Skeletal muscle cell (primary cell): Measurements from ENCODE around the gene PREP.

Experiments
- DNase-seq: peaks from one replicate; pipeline ENCODE4 v3.0.0-alpha.2; 2010; ENCODE audit warnings: low read depth
- H3K4me3 ChIP-seq: 2 replicates; pipeline ENCODE4 v1.5.1; 2011; ENCODE audit warnings: low read depth, mild to moderate bottlenecking, control low read depth, low read length, moderate library complexity

PREP gene

DNA sequence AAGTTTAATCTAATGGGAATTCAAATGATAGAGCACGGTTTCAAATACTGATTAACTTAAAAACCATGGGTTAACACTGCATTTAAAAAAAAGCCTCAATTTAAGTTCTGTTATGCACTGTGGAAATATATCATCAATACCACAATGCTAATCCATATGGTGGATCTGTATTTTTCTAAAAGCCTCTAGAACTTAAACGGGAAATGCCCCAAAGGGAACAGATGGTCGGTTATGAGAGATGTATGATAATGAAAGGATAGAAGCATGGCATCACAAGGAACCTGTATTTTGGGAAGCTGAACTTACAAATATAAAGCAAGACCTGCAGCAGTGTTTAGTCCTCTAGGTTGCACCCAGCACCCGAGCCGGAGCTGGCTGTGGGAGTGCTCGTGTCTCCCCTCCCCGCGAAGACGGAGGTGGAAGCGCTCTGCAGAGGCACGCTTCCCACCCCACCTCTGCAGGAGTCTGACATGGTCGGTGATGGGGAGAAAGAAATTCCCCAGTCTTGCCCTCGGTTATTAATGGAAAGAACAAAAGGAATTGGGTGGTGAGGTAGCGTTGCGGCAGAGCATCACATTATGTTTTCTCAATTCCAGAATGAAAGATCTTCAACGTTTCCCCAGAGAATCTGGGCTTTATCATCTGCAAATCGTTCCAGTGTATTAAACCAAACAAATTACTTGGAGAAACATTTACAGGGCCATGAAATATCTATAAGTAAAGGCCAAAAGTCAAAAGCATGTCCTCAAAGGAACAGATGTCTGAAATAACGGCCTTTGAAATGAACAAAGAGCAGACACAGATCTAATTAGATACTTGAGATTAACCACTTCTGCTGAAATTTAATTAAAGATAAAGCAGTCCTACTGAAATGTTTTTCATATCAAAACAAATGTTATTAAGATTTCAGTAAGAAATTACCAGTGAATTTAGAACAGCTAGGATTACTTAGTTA is 120.0 kb downstream of the PREP start:
- H3K4me3 ChIP-seq = no peak overlapping the region

DNA sequence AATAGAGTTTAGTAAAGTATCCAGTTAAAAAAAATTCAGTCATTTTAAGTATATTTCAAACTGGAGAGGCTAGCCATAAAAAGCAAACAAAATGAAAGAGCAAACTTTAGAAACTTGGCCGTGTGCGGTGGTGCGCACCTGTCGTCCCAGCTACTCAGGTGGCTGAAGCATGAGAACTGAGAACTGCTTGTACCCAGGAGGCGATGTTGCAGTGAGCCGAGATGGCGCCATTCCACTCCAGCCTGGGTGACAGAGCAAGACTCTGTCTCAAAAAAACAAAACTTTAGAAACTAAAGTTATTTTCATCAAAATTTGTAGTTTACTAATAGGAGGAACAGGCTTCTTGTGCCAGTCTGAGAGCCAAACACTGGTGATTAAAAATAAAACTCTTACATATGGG is 122.8 kb downstream of the PREP start:
- H3K4me3 ChIP-seq = no peak overlapping the region
- DNase-seq = no peak

More for the DNA sequence above, 120.0 kb downstream of the PREP start:
- DNase-seq = no peak

DNA sequence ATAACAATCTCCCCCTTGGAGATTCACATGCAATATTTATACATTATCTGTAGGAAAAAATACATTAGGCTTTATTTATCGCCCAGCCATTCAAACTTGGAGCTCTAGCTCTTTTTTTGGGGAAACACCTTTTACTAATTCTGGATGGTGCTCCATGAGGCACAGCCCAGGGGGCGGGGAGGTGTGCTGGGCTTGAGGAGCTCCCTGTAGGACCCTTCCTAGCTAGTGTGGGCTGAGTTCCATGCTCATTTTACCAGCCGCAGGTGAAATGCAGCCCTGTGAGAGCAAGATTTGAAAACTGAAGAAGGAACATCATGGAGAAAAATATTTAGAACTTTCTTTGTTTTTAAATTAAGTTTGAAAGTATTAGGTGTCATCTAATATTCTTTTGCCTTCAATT is 123.4 kb downstream of the PREP start:
- H3K4me3 ChIP-seq = no peak overlapping the region
- no peak for DNase-seq

DNA sequence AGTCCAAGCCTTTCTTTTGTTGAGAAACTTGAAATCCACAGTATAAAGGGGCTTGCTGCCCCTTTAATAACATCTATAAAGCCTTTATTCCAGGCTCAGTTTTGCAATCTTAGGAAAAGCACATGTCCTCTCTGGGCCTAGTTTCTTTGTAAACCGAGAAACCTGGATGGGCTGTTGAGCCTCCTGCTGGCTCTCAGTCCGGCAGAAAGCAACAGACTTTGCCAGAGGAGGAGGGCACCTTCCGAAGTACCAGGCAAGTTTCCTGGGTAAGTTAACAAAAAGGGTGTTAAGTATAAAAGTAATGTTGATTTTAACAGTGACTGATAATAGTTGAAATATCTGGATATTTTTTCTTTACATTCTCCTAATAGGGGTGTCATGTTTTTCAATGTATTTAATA is 124.1 kb downstream of the PREP start:
- no peak overlapping the region for H3K4me3 ChIP-seq
- DNase-seq = no peak

DNA sequence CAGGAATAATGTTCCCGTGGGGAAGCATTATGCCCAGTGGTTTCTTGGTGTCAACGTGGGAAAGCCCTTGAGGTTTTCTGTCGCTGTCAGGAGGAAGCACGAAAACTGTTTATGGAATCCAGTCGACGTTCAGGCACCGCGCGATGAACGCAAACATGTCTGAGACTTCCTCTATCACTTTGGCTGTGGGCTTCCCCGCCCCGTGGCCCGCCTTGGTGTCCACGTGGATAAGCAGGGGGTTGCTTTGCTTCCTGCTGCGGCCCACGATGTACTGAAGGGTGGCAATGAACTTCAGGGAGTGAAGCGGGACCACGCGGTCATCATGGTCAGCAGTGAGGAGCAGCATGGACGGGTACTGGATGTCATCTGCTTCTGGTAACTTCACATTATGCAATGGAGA is 124.8 kb downstream of the PREP start:
- DNase-seq = no peak
- no peak overlapping the region for H3K4me3 ChIP-seq

DNA sequence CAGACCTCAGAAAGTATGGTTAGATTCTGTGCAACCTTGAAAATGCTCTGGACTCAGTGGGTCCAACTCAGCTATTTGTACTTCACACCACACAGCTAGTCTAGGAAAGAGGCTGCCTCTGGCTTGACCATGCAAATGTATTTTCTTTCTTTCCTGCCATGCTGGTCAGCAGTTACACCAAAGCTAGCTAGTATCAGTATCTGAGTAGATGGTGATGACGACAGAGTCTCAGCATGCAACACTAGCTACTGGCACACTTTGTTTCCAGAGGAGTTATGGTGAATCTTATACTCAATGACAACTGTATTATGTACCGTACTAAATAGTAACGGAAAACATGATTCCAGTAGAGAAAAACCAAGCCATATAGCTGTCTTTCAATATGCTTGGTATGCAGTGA is 126.5 kb downstream of the PREP start:
- H3K4me3 ChIP-seq = no peak overlapping the region
- no peak for DNase-seq

DNA sequence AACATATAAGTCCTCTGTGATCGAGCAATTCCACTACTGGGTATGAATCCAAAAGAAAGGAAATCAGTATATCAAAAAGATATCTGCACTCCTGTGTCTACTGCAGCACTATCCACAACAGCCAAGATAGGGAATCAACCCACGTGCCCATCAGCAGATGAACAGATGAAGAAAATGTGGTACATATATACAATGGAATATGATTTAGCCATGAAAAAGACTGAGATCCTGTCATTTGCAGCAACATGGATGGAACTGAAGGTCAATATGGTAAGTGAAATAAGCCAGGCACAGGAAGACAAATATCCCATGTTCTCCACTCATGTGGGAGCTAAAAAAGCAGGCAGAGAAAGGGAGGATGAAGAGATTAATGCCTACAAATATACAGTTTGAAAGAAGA is 127.3 kb downstream of the PREP start:
- no peak overlapping the region for H3K4me3 ChIP-seq
- DNase-seq = no peak

DNA sequence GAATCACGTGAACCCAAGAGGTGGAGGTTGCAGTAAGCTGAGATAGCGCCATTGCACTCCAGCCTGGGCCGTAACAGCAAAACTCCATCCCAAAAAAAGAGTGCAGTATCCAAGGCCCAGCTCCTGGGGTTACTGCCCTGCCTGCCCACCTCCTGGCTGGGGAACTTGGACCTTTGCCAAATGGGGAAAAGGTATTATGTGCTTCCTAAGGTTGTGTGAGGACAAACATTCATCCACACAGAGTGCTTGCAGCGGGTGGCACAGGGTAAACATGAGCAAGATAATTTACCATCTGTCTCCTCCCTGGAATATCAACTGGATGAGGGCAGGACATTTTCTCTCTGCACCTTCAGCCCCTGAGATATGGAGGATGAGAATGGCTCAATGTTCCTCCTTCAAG is 128.2 kb downstream of the PREP start:
- no peak overlapping the region for H3K4me3 ChIP-seq
- DNase-seq = no peak

DNA sequence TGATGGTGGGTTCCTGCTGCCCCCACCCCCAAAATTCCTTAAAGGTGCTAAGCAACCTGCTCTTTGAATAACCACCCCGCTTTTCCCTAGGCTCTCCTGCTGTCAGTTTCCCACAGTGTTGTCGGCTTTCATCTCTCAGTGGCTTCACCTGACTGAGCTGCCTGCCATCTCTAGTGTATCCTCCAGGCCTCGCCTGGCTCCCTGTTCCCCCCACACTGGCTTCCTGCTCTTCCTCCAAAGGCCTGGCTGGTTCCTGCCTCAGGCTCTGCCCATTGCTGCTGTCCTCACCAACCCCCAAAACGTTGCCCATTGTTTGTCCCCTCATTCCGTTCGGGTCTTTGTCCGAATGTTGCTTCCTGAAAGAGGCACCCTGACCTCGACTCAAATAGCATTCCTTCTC is 129.3 kb downstream of the PREP start:
- no peak for DNase-seq
- H3K4me3 ChIP-seq = no peak overlapping the region

DNA sequence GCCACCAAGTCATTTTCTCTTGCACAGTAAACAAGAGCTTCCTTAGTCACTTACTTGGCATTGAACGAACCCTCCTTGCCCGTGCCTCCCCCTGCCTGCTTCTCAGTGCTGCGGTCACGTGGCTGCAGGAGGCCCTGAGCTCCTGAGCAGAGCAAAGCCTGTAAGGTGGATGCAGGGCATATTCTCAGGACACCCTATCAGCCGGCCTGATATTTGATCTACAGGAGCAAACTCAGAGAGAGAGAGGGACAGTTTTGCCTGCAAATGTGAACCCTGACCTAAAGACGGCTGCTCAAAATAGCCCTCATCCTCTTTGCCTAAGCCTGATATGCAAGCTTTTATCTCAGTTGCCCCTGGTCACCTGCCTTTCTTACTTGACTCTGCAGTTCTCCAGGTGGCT is 130.1 kb downstream of the PREP start:
- DNase-seq = no peak
- H3K4me3 ChIP-seq = no peak overlapping the region

DNA sequence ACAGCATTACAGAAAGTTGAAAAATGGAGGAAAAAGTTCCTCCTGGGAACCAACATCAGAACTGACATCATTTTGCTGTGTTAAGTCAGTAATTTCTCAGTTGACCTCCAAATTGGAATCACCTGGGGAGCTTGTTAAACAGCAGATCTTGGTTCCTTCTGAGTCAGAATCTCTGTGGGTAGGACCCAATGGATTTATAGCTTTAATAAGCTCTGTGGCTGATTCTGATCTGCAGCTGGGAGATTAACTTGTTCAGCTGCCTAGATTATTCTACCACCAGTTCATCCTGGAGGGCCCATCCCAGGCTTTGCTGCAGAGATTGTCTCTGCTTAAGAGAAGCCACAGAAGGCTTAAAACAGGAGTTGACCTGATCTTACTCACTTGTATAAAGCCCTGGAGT is 132.4 kb downstream of the PREP start:
- no peak for DNase-seq
- no peak overlapping the region for H3K4me3 ChIP-seq

DNA sequence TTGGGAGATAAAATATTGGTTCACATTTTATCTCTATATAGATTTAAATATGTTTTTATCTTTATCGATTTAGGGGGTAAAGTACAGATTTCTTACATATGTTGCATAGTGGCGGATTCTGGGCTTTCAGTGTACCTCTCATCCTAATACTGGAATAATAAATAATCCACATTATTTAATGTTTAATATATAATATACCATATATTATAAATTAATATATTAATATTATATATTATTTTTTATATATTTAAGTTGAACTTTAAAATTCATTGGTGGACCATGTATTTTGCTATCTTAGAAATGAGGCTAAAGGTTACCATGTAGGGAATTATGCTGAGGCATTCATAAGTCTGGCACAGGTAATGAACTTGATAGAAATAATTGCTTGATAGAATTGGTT is 133.5 kb downstream of the PREP start:
- no peak overlapping the region for H3K4me3 ChIP-seq
- no peak for DNase-seq

DNA sequence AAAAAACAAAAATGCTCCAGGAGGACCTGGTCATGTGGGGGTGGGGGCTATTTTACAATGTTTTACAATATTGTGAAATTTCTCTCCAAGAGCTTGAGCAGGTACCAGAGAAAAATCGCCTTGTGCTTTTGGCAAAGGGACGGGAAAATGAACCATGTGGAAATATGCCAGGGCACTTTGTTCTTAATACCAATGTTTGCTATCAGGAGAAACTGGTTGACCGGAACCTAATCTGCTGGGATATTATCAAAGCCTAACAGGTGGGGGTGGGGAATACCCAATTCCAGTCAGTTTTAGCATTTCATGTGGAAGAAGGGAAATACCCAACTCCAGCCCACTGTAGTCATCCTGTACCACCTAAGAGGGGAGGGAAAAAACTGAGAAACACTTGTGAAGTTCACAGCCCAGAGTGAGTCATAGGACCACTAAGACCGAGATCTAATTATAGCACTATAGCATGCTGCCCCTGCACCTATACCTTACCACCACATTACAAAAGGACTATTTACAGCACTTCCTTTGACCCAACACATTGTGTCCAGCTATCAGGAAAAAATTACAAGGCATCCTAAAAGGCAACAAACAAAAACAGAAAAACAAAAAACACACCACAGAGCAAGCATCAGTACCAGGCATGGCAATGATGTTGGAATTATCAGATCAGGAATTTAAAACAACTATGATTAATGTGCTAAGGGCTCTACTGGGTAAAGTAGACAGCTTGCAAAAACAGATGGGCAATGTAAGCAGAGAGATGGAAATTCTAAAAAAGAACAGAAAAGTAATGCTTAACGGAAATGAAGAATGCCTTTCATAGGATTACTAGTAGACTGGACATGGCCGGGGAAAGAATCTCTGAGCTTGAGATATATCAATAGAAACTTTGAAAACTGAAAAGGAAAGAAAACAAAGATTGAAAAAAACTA is 138.9 kb downstream of the PREP start:
- no peak overlapping the region for H3K4me3 ChIP-seq
- DNase-seq = no peak

DNA sequence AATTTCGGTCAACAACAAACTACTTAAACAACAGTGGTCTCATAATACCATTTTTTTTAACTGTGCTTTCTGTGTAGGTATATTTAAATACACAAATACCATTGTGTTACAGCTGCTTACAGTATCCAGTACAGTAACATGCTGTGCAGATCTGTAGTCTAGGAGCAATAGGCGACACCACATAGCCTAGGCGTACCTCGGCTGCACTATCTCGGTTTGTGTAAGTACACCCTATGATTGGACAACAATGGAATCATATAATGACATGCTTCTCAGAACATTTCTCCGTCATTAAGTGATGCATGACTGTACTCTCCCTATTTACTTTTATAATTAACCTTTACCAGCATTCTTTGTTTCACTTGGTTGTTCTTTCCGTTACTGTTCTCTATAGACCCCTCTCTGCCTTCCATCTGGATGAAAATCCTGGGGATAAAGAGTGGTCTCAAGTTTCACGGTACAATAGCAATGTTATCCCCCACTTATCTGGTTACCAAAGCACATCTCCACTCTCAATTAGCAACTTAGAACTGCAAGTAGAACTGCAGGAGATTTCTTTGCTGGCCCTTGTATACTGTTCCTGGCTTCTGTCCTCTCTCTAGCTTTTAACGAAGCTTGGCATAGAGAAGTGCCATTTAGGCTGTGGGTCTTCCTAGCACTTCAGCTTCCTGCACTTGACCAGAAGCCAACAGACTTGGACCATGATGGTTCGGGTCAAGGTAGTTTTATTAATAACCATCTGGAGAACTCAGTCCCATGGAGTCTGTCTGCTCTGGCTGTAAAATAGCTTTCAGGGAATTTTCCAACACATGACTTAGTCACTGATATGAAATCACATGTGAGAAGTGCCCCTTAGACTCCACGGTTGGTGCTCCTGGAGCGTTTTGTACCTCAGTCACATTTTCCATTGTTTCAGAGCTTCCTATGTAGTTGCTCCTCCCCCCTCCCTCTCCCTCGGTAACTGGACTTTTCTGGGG is 142.7 kb downstream of the PREP start:
- DNase-seq = no peak
- H3K4me3 ChIP-seq = no peak overlapping the region

DNA sequence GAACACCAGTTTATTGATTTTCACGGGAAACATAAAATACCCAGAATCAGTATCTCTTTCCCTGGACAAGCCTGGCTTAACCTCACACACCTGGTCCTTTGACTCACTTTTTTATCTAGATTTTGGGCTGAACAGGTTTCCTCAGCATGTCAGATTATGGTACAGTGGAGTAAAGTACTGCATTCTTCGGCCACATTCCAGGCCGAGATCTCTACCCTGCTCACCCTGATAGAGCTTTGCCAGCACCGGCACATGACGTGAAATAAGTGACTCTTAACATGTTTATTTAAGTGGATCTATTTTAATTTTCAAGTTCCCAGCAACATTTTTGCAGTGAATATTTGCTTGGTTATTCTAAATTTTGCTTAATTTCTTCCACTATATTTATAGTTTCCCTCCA is 144.1 kb downstream of the PREP start:
- no peak for DNase-seq
- H3K4me3 ChIP-seq = no peak overlapping the region

DNA sequence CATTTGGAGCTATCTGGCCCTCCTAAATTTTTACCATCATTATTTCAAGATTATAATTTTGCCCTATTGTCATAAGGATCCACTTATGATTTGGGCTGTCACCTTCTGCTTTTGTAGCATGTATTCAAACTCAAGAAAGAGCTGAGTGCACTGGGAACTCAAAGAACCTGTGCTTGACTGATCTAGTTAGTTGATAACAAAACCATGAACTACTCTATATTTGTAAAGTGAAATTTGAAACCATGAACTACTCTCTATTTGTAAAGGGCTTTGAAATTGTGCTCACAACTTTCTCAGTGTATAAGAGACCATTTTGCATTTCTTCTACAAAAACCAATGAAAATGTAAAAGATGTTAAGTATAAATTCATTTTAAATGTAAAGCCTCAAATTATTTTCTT is 145.5 kb downstream of the PREP start:
- no peak for DNase-seq
- no peak overlapping the region for H3K4me3 ChIP-seq

DNA sequence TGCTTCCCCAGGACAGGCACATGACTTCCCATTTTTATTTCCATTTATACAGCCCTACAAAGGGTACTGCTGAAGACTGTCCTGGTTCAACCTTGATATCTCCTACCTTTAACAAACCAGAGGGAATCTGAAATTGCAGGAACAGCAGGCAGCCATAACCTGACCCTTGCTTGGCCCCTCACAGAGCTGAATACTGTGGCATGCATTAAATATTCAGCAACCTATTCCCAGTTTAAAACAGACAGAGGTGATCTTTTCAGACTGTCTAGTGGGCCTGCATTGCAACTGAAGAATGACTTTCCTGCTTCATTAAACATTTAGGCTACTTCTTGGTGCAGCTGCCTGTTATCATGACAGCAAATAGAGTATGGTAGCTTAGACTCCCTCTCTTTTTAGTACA is 146.3 kb downstream of the PREP start:
- no peak for DNase-seq

DNA sequence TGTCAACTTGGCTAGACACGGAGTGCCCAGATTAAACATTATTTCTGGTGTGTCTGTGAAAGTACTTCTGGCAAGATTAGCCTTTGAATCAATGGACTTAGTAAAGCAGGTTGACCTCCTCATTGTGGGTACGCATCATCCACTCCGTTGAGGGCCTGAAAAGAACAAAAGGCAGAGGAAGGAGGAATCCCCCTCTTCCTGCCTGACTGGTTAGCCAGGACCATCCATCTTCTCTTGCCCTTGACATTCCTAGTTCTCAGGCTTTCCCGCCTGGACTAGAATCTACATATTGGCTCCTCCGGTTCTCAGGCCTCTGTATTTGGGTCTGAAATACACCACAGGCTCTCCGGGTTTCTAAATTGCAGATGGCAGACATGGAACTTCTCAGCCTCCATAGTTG is 149.1 kb downstream of the PREP start:
- no peak for DNase-seq

More for the DNA sequence above, 146.3 kb downstream of the PREP start:
- H3K4me3 ChIP-seq = no peak overlapping the region

DNA sequence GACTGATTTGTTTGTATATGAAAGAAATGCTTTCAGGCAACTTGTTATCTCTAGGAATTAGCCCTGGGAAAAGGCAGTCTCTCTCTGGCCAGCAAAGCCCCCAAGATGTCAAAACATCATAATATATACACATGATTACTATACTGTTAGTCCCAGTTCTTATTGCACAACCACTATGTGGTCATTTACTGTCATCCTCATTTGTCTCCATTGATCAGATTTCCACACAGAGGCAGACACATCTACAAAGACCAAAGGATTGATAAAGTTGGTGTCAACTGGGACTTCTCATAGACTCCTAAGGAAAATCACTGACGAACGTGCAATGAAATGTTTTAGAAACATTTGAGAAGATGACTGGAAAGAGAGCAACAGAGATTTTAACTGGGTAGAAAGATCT is 151.2 kb downstream of the PREP start:
- DNase-seq = no peak
- H3K4me3 ChIP-seq = no peak overlapping the region

More for the DNA sequence above, 149.1 kb downstream of the PREP start:
- no peak overlapping the region for H3K4me3 ChIP-seq
